ENCODE measurements around the gene GATB.

Gene GATB

GRCh38 chr4:151669990-151670389, 90.8 kb downstream of the GATB start:
- no peak overlapping the region for H3K27ac ChIP-seq (ENCODE audit: low read depth, low read length)
- H3K4me3 ChIP-seq (ENCODE audit: low read depth in 1 of 2, low read length in 2 of 2): no peak overlapping the region
- H3K9ac ChIP-seq (ENCODE audit: low read length): no peak overlapping the region
- H3K36me3 ChIP-seq (ENCODE audit: insufficient read depth, low read length): no peaks in the 10 kb centered on the region
- no peaks in the 10 kb centered on the region for H3K4me1 ChIP-seq (ENCODE audit: insufficient read depth, low read length)
- H3K27me3 ChIP-seq (ENCODE audit: control insufficient read depth in 1 of 2, insufficient read depth in 2 of 2, low read length in 2 of 2): no peaks in the 10 kb centered on the region
- H3K9me3 ChIP-seq (ENCODE audit: low read length): no peaks in the 10 kb centered on the region

DNA sequence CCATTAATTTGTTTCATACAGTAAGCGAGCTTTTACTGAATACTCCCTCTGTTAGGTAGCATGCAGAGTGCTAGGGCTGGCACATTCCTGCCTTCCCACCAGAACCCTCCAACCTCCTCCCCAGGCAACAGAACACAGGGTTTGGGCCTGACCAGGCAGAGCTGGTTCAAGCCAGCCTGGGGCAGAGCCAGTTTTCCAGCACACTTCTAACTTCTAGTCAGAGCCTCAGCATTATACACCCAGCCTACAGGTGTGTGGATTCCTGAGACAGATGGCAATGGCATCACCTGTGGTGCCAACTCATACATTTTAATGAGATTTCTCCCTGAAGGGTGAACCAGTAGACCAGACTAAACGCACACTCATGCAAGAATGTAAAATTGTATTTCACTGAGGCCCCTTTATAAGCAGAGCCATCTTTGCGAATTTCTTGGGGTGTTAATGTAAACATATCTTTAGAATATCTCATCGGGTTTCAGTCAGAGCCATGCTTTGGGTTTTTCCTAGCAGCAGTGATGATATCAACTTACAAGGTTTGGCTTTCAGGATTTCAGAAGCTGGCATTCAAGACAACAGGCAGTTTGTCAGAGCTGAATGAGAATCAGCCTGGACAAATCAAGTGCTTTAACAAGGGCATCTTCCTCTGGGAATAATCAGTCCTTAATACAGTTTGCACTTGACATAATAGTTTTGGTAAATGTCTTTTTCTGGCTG, 92.0 kb downstream of the GATB start:
- no peaks in the 10 kb centered on the region for H3K27me3 ChIP-seq (ENCODE audit: control insufficient read depth in 1 of 2, insufficient read depth in 2 of 2, low read length in 2 of 2)
- H3K27ac ChIP-seq (ENCODE audit: low read depth, low read length): no peak overlapping the region
- no peaks in the 10 kb centered on the region for H3K4me1 ChIP-seq (ENCODE audit: insufficient read depth, low read length)
- H3K9ac ChIP-seq (ENCODE audit: low read length): no peak overlapping the region
- H3K9me3 ChIP-seq (ENCODE audit: low read length): no peaks in the 10 kb centered on the region
- H3K4me3 ChIP-seq (ENCODE audit: low read depth in 1 of 2, low read length in 2 of 2): no peak overlapping the region
- H3K36me3 ChIP-seq (ENCODE audit: insufficient read depth, low read length): no peaks in the 10 kb centered on the region

GRCh38 chr4:151667666-151668065, 93.1 kb downstream of the GATB start:
- Histone ChIP-seq H3K27me3 (ENCODE audit: control insufficient read depth in 1 of 2, insufficient read depth in 2 of 2, low read length in 2 of 2) (no peaks in the 10 kb centered on the region), H3K9me3 (ENCODE audit: low read length) (no peaks in the 10 kb centered on the region), H3K9ac (ENCODE audit: low read length) (no peak overlapping the region), H3K4me1 (ENCODE audit: insufficient read depth, low read length) (no peaks in the 10 kb centered on the region), H3K36me3 (ENCODE audit: insufficient read depth, low read length) (no peaks in the 10 kb centered on the region), H3K4me3 (ENCODE audit: low read depth in 1 of 2, low read length in 2 of 2) (no peak overlapping the region), H3K27ac (ENCODE audit: low read depth, low read length) (no peak overlapping the region)

DNA sequence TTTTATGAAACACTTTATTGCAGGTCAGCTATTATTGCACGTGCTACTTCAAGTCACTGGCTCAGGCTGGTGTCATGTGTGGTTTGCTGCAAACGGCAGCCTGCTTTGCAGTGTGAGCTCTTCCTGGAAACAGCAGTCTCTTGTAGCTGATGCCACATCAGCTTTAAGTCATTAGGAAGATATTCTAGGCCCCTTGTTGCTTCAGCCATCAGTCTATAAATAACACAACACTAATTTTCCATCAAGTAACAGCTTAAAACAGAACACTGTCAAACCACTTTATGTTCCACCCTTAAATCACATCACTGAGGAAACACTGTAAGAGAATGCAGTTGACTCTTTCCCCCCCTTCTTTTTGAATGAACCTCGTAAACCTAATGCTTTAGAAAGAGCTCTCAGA, 93.8 kb downstream of the GATB start:
- H3K4me1 ChIP-seq (ENCODE audit: insufficient read depth, low read length): no peaks in the 10 kb centered on the region
- H3K27ac ChIP-seq (ENCODE audit: low read depth, low read length): no peak overlapping the region
- H3K27me3 ChIP-seq (ENCODE audit: control insufficient read depth in 1 of 2, insufficient read depth in 2 of 2, low read length in 2 of 2): no peaks in the 10 kb centered on the region

GRCh38 chr4:151666501-151666900, 94.3 kb downstream of the GATB start:
- no peak overlapping the region for H3K9ac ChIP-seq (ENCODE audit: low read length)
- H3K27me3 ChIP-seq (ENCODE audit: control insufficient read depth in 1 of 2, insufficient read depth in 2 of 2, low read length in 2 of 2): no peaks in the 10 kb centered on the region
- no peaks in the 10 kb centered on the region for H3K4me1 ChIP-seq (ENCODE audit: insufficient read depth, low read length)
- H3K27ac ChIP-seq (ENCODE audit: low read depth, low read length): no peak overlapping the region
- H3K4me3 ChIP-seq (ENCODE audit: low read depth in 1 of 2, low read length in 2 of 2): no peak overlapping the region
- no peaks in the 10 kb centered on the region for H3K9me3 ChIP-seq (ENCODE audit: low read length)
- no peaks in the 10 kb centered on the region for H3K36me3 ChIP-seq (ENCODE audit: insufficient read depth, low read length)

More for the DNA sequence above, 93.8 kb downstream of the GATB start:
- H3K36me3 ChIP-seq (ENCODE audit: insufficient read depth, low read length): no peaks in the 10 kb centered on the region
- no peak overlapping the region for H3K4me3 ChIP-seq (ENCODE audit: low read depth in 1 of 2, low read length in 2 of 2)
- H3K9me3 ChIP-seq (ENCODE audit: low read length): no peaks in the 10 kb centered on the region
- no peak overlapping the region for H3K9ac ChIP-seq (ENCODE audit: low read length)

- Histone ChIP-seq H3K36me3 (ENCODE audit: insufficient read depth, low read length) (no peaks in the 10 kb centered on the region), H3K9ac (ENCODE audit: low read length) (no peak overlapping the region), H3K4me3 (ENCODE audit: low read depth in 1 of 2, low read length in 2 of 2) (no peak overlapping the region), H3K27ac (ENCODE audit: low read depth, low read length) (no peak overlapping the region), H3K4me1 (ENCODE audit: insufficient read depth, low read length) (no peaks in the 10 kb centered on the region), H3K9me3 (ENCODE audit: low read length) (no peaks in the 10 kb centered on the region), H3K27me3 (ENCODE audit: control insufficient read depth in 1 of 2, insufficient read depth in 2 of 2, low read length in 2 of 2) (no peaks in the 10 kb centered on the region)
Observed at GRCh38 chr4:151665785-151666127, 95.1 kb downstream of the GATB start.

GRCh38 chr4:151665022-151665784, 95.6 kb downstream of the GATB start:
- H3K9me3 ChIP-seq (ENCODE audit: low read length): no peaks in the 10 kb centered on the region
- H3K4me3 ChIP-seq (ENCODE audit: low read depth in 1 of 2, low read length in 2 of 2): no peak overlapping the region
- H3K4me1 ChIP-seq (ENCODE audit: insufficient read depth, low read length): peaks cover 3% of the 10 kb centered on the region
- H3K27me3 ChIP-seq (ENCODE audit: control insufficient read depth in 1 of 2, insufficient read depth in 2 of 2, low read length in 2 of 2): no peaks in the 10 kb centered on the region
- no peaks in the 10 kb centered on the region for H3K36me3 ChIP-seq (ENCODE audit: insufficient read depth, low read length)
- no peak overlapping the region for H3K9ac ChIP-seq (ENCODE audit: low read length)
- no peak overlapping the region for H3K27ac ChIP-seq (ENCODE audit: low read depth, low read length)

DNA sequence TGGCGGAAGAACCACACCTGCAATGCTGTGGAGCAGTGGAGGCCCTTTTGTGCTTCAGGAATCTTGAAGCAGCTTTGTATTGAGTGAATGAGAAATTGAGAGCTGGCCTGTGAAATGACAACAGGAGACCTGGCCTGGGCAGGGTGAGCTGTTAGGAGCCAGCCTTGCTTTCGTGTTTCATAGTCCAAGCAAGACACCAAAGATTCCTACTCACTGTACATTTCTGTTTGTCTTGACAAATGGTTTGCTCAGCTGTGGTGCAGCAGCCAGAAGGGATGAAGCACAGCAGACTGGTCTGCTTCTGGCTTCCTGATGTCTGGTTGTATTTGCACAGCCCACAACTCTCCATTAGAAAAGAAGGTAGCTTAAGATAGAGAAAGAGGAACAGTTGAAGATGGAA, 96.5 kb downstream of the GATB start:
- peaks cover 13% of the 10 kb centered on the region for H3K4me1 ChIP-seq (ENCODE audit: insufficient read depth, low read length)
- H3K9me3 ChIP-seq (ENCODE audit: low read length): no peaks in the 10 kb centered on the region
- H3K27me3 ChIP-seq (ENCODE audit: control insufficient read depth in 1 of 2, insufficient read depth in 2 of 2, low read length in 2 of 2): no peaks in the 10 kb centered on the region
- H3K9ac ChIP-seq (ENCODE audit: low read length): no peak overlapping the region
- no peak overlapping the region for H3K27ac ChIP-seq (ENCODE audit: low read depth, low read length)
- H3K4me3 ChIP-seq (ENCODE audit: low read depth in 1 of 2, low read length in 2 of 2): no peak overlapping the region
- no peaks in the 10 kb centered on the region for H3K36me3 ChIP-seq (ENCODE audit: insufficient read depth, low read length)

GRCh38 chr4:151663109-151663508, 97.7 kb downstream of the GATB start:
- Histone ChIP-seq H3K27me3 (ENCODE audit: control insufficient read depth in 1 of 2, insufficient read depth in 2 of 2, low read length in 2 of 2) (no peaks in the 10 kb centered on the region), H3K4me1 (ENCODE audit: insufficient read depth, low read length) (peaks cover 24% of the 10 kb centered on the region), H3K4me3 (ENCODE audit: low read depth in 1 of 2, low read length in 2 of 2) (no peak overlapping the region), H3K9me3 (ENCODE audit: low read length) (no peaks in the 10 kb centered on the region), H3K27ac (ENCODE audit: low read depth, low read length) (no peak overlapping the region), H3K36me3 (ENCODE audit: insufficient read depth, low read length) (no peaks in the 10 kb centered on the region), H3K9ac (ENCODE audit: low read length) (no peak overlapping the region)

GRCh38 chr4:151661873-151662272, 98.9 kb downstream of the GATB start:
- Histone ChIP-seq H3K36me3 (ENCODE audit: insufficient read depth, low read length) (no peaks in the 10 kb centered on the region), H3K4me1 (ENCODE audit: insufficient read depth, low read length) (peaks cover 24% of the 10 kb centered on the region), H3K27me3 (ENCODE audit: control insufficient read depth in 1 of 2, insufficient read depth in 2 of 2, low read length in 2 of 2) (no peaks in the 10 kb centered on the region), H3K4me3 (ENCODE audit: low read depth in 1 of 2, low read length in 2 of 2) (no peak overlapping the region), H3K9ac (ENCODE audit: low read length) (no peak overlapping the region), H3K9me3 (ENCODE audit: low read length) (no peaks in the 10 kb centered on the region), H3K27ac (ENCODE audit: low read depth, low read length) (no peak overlapping the region)

DNA sequence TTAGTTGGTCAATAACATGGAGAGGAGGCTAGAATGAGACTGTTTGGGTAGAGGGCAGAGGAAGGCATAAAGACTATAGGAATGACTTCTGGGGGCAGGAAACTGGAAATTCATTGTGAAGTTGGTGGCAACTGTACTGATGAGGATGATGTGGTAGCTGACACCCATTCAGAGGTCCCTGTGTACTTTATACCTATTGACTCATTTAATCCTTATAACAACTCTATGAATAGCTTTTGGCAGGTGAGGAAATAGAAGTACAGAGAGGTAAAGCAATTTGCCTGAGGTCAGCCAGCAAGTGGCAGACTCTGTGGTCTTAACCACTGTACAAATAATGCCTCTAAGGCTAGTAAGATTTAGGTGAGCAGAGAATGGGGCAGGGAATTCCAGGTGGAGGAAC, 100.1 kb downstream of the GATB start:
- Histone ChIP-seq H3K27me3 (ENCODE audit: control insufficient read depth in 1 of 2, insufficient read depth in 2 of 2, low read length in 2 of 2) (no peaks in the 10 kb centered on the region), H3K9ac (ENCODE audit: low read length) (no peak overlapping the region), H3K27ac (ENCODE audit: low read depth, low read length) (no peak overlapping the region)

More for the DNA sequence above, 100.1 kb downstream of the GATB start:
- H3K36me3 ChIP-seq (ENCODE audit: insufficient read depth, low read length): no peaks in the 10 kb centered on the region
- no peak overlapping the region for H3K4me3 ChIP-seq (ENCODE audit: low read depth in 1 of 2, low read length in 2 of 2)
- no peaks in the 10 kb centered on the region for H3K9me3 ChIP-seq (ENCODE audit: low read length)
- H3K4me1 ChIP-seq (ENCODE audit: insufficient read depth, low read length): peaks cover 24% of the 10 kb centered on the region
